HEK293 (cell line): ENCODE results near the gene CXorf58.

Experiments used
- CTCF ChIA-PET: fragments of 350-600 bp; formaldehyde crosslinking; extraction: SDS; loops from one replicate; lab custom pipeline; 2021; ENCODE audit warnings: antibody characterized with exemption; lab: Yijun Ruan, JAX
- POLR2A ChIA-PET: fragments of 300-600 bp; formaldehyde crosslinking; extraction: SDS; loops from one replicate; lab custom pipeline; 2020; ENCODE audit warnings: antibody characterized with exemption, inconsistent platforms; lab: Yijun Ruan, JAX
- H3K27ac ChIP-seq: fragments of 200-500 bp; sonication (Bioruptor generic); 2 replicates; pipeline ENCODE4 v1.5.1; 2014; ENCODE audit warnings: low read depth, low read length, control low read depth, inconsistent platforms; ENCODE audit errors: extremely low read depth
- H3K36me3 ChIP-seq, 2 experiments: fragments of 200-500 bp in 1 of 2; sonication (Bioruptor generic) in 1 of 2; 1 replicate in 1 of 2; 2 replicates in 1 of 2; pipeline ENCODE4 v1.5.1; 2014 to 2017; ENCODE audit warnings: inconsistent platforms in 2 of 2, low read length in 2 of 2; ENCODE audit not compliant: control insufficient read depth in 2 of 2, insufficient read depth in 1 of 2
- H3K4me1 ChIP-seq: fragments of 200-500 bp; sonication (Bioruptor generic); 2 replicates; pipeline ENCODE4 v1.5.1; 2014; ENCODE audit warnings: mild to moderate bottlenecking, low read length, inconsistent platforms; ENCODE audit not compliant: control insufficient read depth, insufficient read depth
- H3K4me3 ChIP-seq: 2 replicates; pipeline ENCODE4 v1.5.1; 2011; ENCODE audit warnings: low read depth, mild to moderate bottlenecking, control low read depth, low read length, moderate library complexity
- H3K9me3 ChIP-seq: fragments of 200-500 bp; sonication (Bioruptor generic); 2 replicates; pipeline ENCODE4 v1.5.1; 2014; ENCODE audit warnings: low read depth, low read length, inconsistent platforms; ENCODE audit not compliant: control insufficient read depth, insufficient read depth
- ATF2 ChIP-seq: fragments of 450-650 bp; formaldehyde crosslinking; IDR thresholded peaks from 2 replicates; pipeline ENCODE4 v1.5.1; 2016; ENCODE audit warnings: missing biosample characterization, missing genetic modification characterization, low read depth
- GLIS1 ChIP-seq: fragments of 450-650 bp; formaldehyde crosslinking; IDR thresholded peaks from 2 replicates; pipeline ENCODE4 v1.5.1; 2016; ENCODE audit warnings: missing biosample characterization, missing genetic modification characterization
- KLF10 ChIP-seq: fragments of 450-650 bp; IDR thresholded peaks from 2 replicates; pipeline ENCODE4 v1.5.1; 2018; ENCODE audit warnings: missing biosample characterization, mild to moderate bottlenecking, missing genetic modification characterization
- KLF8 ChIP-seq: fragments of 450-650 bp; formaldehyde crosslinking; IDR thresholded peaks from 2 replicates; pipeline ENCODE4 v1.5.1; 2016; ENCODE audit warnings: missing biosample characterization, missing genetic modification characterization
- OVOL3 ChIP-seq: fragments of 450-650 bp; formaldehyde crosslinking; IDR thresholded peaks from 2 replicates; pipeline ENCODE4 v1.5.1; 2016; ENCODE audit warnings: missing biosample characterization, missing genetic modification characterization
- PATZ1 ChIP-seq: fragments of 450-650 bp; formaldehyde crosslinking; IDR thresholded peaks from 2 replicates; pipeline ENCODE4 v1.5.1; 2016; ENCODE audit warnings: missing biosample characterization, missing genetic modification characterization
- SETDB1 ChIP-seq: IDR thresholded peaks from one replicate; pipeline ENCODE4 v1.6.1; 2017; ENCODE audit warnings: mild to moderate bottlenecking, low read length, moderate library complexity, mixed read lengths; ENCODE audit not compliant: insufficient read length
- TRIM28 ChIP-seq: IDR thresholded peaks from 2 replicates; pipeline ENCODE4 v1.6.1; 2011; ENCODE audit warnings: low read length, control low read depth, borderline replicate concordance
- WT1 ChIP-seq: fragments of 450-650 bp; formaldehyde crosslinking; IDR thresholded peaks from 2 replicates; pipeline ENCODE4 v1.5.1; 2016; ENCODE audit warnings: missing biosample characterization, missing genetic modification characterization
- ZBTB20 ChIP-seq: fragments of 450-650 bp; formaldehyde crosslinking; IDR thresholded peaks from 2 replicates; pipeline ENCODE4 v1.5.1; 2016; ENCODE audit warnings: missing biosample characterization, missing genetic modification characterization
- ZBTB21 ChIP-seq: fragments of 450-650 bp; formaldehyde crosslinking; IDR thresholded peaks from 2 replicates; pipeline ENCODE4 v1.5.1; 2017; ENCODE audit warnings: missing biosample characterization, missing genetic modification characterization
- ZBTB48 ChIP-seq: fragments of 450-650 bp; formaldehyde crosslinking; IDR thresholded peaks from 2 replicates; pipeline ENCODE4 v1.5.1; 2016; ENCODE audit warnings: missing biosample characterization, missing genetic modification characterization
- ZEB2 ChIP-seq: fragments of 450-650 bp; formaldehyde crosslinking; IDR thresholded peaks from 2 replicates; pipeline ENCODE4 v1.5.1; 2016; ENCODE audit warnings: missing biosample characterization, missing genetic modification characterization
- ZFP69B ChIP-seq: fragments of 450-650 bp; formaldehyde crosslinking; IDR thresholded peaks from 2 replicates; pipeline ENCODE4 v1.5.1; 2016; ENCODE audit warnings: missing biosample characterization, missing genetic modification characterization
- ZNF280D ChIP-seq: fragments of 450-650 bp; formaldehyde crosslinking; IDR thresholded peaks from 2 replicates; pipeline ENCODE4 v1.5.1; 2016; ENCODE audit warnings: missing biosample characterization, missing genetic modification characterization
- ZNF324 ChIP-seq: fragments of 450-650 bp; formaldehyde crosslinking; IDR thresholded peaks from 2 replicates; pipeline ENCODE4 v1.5.1; 2016; ENCODE audit warnings: missing biosample characterization, missing genetic modification characterization
- ZNF335 ChIP-seq: fragments of 450-650 bp; formaldehyde crosslinking; conservative IDR thresholded peaks from 2 replicates; pipeline ENCODE4 v1.5.1; 2016; ENCODE audit warnings: missing biosample characterization, missing genetic modification characterization
- ZNF366 ChIP-seq: fragments of 450-650 bp; formaldehyde crosslinking; conservative IDR thresholded peaks from 2 replicates; pipeline ENCODE4 v1.5.1; 2016; ENCODE audit warnings: missing biosample characterization, missing genetic modification characterization
- ZNF404 ChIP-seq: fragments of 450-650 bp; formaldehyde crosslinking; IDR thresholded peaks from 2 replicates; pipeline ENCODE4 v1.5.1; 2017; ENCODE audit warnings: missing biosample characterization, missing genetic modification characterization
- ZNF677 ChIP-seq: fragments of 450-650 bp; IDR thresholded peaks from 2 replicates; pipeline ENCODE4 v1.5.0; 2018; ENCODE audit warnings: missing biosample characterization, mild to moderate bottlenecking, missing genetic modification characterization, moderate library complexity
- ZNF843 ChIP-seq: fragments of 450-650 bp; formaldehyde crosslinking; IDR thresholded peaks from 2 replicates; pipeline ENCODE4 v1.5.1; 2016; ENCODE audit warnings: missing biosample characterization, missing genetic modification characterization

CXorf58 gene

GRCh38 chrX:23945206-23945605 lies 37.4 kb downstream of the CXorf58 start (continued):
- peak; percentile 67; the same call in 1 of the 2 replicates for TF ChIP-seq ZEB2 (tag by site-specific recombination)
- peak; percentile 53 for TF ChIP-seq SETDB1
- 0 out of 2 replicates have a peak, but pooled peaks have one; percentile 61 for TF ChIP-seq ZNF280D (tag by site-specific recombination)
- TF ChIP-seq ATF2: peak; percentile 93
- TF ChIP-seq PATZ1 (tag by site-specific recombination): peak; percentile 59
- TF ChIP-seq ZBTB20: 0 out of 2 replicates have a peak, but pooled peaks have one; percentile 37
- TF ChIP-seq ZNF404 (tag by site-specific recombination): no peak
- TF ChIP-seq KLF8 (tag by site-specific recombination): peak; percentile 49
- TF ChIP-seq ZNF366 (tag by site-specific recombination): peak; percentile 34
- TF ChIP-seq WT1 (tag by site-specific recombination): peak; percentile 24
- peak; percentile 65 for TF ChIP-seq ZBTB21 (tag by site-specific recombination)
- peak; percentile 33; the same call in 1 of the 2 replicates for TF ChIP-seq ZNF324 (tag by site-specific recombination)
- TF ChIP-seq ZNF335 (tag by site-specific recombination): peak; percentile 28; the same call in 1 of the 2 replicates
- TF ChIP-seq ZNF677 (tag by site-specific recombination): no peak
- peak; percentile 38; the same call in 1 of the 2 replicates for TF ChIP-seq ZBTB48 (tag by site-specific recombination)
- peak; percentile 45; the same call in 1 of the 2 replicates for TF ChIP-seq ZNF843
- TF ChIP-seq OVOL3 (tag by site-specific recombination): no peak
- peak; percentile 63; the same call in 1 of the 2 replicates for TF ChIP-seq ZFP69B (tag by site-specific recombination)
- peak; percentile 81; the same call in 1 of the 2 replicates for TF ChIP-seq TRIM28
- TF ChIP-seq GLIS1: peak; percentile 77

GRCh38 chrX:23952391-23952790 lies 44.6 kb downstream of the CXorf58 start:
- CTCF ChIA-PET: interaction anchor here (0.6 kb wide), 1 partner anchor 50 kb away, joined by 4 read pairs; no protein-coding TSS in a partner anchor

More at GRCh38 chrX:23952391-23952790, 44.6 kb downstream of the CXorf58 start:
- no peaks in the 10 kb centered on the region for H3K4me1 ChIP-seq
- no peaks in the 10 kb centered on the region for H3K9me3 ChIP-seq
- POLR2A ChIA-PET: no interaction called here
- 0 out of 2 replicates have a peak, but pooled peaks have one; percentile 8 for TF ChIP-seq KLF10 (tag by site-specific recombination)
- TF ChIP-seq ATF2: peak; percentile 61; the same call in 1 of the 2 replicates
- TF ChIP-seq ZNF335 (tag by site-specific recombination): no peak
- no peak overlapping the region for H3K27ac ChIP-seq
- H3K36me3 ChIP-seq: no peaks in the 10 kb centered on the region
- H3K4me3 ChIP-seq: no peak overlapping the region
